Panc1 (cell line): ENCODE data around the gene NUBP2. TPM values are rescaled to one million over a fixed set of nuclear protein-coding genes. Genes with fewer than 3 reads are reported as not detected.

Source experiments
- ATAC-seq: fragments of 200-7000 bp; cut with Tn5 transposase; 2 replicates; pipeline ENCODE4 v1.9.1; 2020; ENCODE audit warnings: mild to moderate bottlenecking, moderate library complexity
- BruUV-seq: library from RNA; stranded (reverse); fragments of 400-500 nt; replicated peaks from 2 replicates; lab custom pipeline; 2021; lab: Mats Ljungman, UMichigan
- CTCF ChIA-PET: fragments of 300-600 bp; sonication (Branson Sonifier 250); formaldehyde crosslinking; loops from one replicate; lab custom pipeline; 2022; ENCODE audit warnings: antibody characterized with exemption; lab: Charles Lee
- POLR2A ChIA-PET: fragments of 300-600 bp; sonication (Branson Sonifier 250); formaldehyde crosslinking; loops from one replicate; lab custom pipeline; 2022; ENCODE audit warnings: antibody characterized with exemption; lab: Charles Lee
- DNase-seq: peaks from one replicate; pipeline ENCODE4 v3.0.0-alpha.2; 2010; ENCODE audit warnings: low read depth, low spot score
- H3K27ac ChIP-seq: 2 replicates; pipeline ENCODE4 v1.5.1; 2011; ENCODE audit warnings: mild to moderate bottlenecking, low read length, inconsistent platforms
- H3K27me3 ChIP-seq: fragments of 200-500 bp; sonication (Bioruptor generic); 2 replicates; pipeline ENCODE4 v1.6.0; 2014; ENCODE audit warnings: low read length, inconsistent platforms; ENCODE audit not compliant: control insufficient read depth, insufficient read depth
- H3K36me3 ChIP-seq: fragments of 200-500 bp; sonication (Bioruptor generic); 2 replicates; pipeline ENCODE4 v1.5.1; 2014; ENCODE audit warnings: inconsistent platforms, mild to moderate bottlenecking, low read length, moderate library complexity; ENCODE audit not compliant: control insufficient read depth, insufficient read depth
- H3K4me1 ChIP-seq: 2 replicates; pipeline ENCODE4 v1.5.1; 2011; ENCODE audit warnings: inconsistent platforms, mild to moderate bottlenecking, low read length, moderate library complexity; ENCODE audit not compliant: control insufficient read depth, insufficient read depth
- H3K4me3 ChIP-seq, 2 experiments: 2 replicates each; pipeline ENCODE4 v1.5.1; 2011 to 2012; ENCODE audit warnings: low read depth in 2 of 2, low read length in 2 of 2, mild to moderate bottlenecking in 2 of 2, inconsistent platforms in 1 of 2, moderate library complexity in 1 of 2
- H3K9me3 ChIP-seq: fragments of 200-500 bp; sonication (Bioruptor generic); 2 replicates; pipeline ENCODE4 v1.5.1; 2014; ENCODE audit warnings: low read depth, mild to moderate bottlenecking, inconsistent platforms, low read length, moderate library complexity; ENCODE audit not compliant: control insufficient read depth, insufficient read depth
- POLR2AphosphoS5 ChIP-seq: IDR thresholded peaks from 2 replicates; pipeline ENCODE4 v1.6.1; 2012; ENCODE audit warnings: mild to moderate bottlenecking, low read depth, low read length, moderate library complexity
- SIN3A ChIP-seq: IDR thresholded peaks from 2 replicates; pipeline ENCODE4 v1.6.1; 2012; ENCODE audit warnings: low read depth, mild to moderate bottlenecking, low read length, moderate library complexity, borderline replicate concordance; ENCODE audit not compliant: insufficient read depth
- TCF7L2 ChIP-seq: IDR thresholded peaks from 2 replicates; pipeline ENCODE4 v1.6.1; 2011; ENCODE audit warnings: mild to moderate bottlenecking, low read depth, low read length, inconsistent platforms
- in situ Hi-C: cut with HindIII; loops from 2 replicates; pipeline ENCODE4 v1.10.0; 2016; ENCODE audit warnings: low sequenced_read_pairs, low pct_unique_long_range_greater_than_20kb
- intact Hi-C: fragments of 100-400 bp; cut with micrococcal nuclease; formaldehyde crosslinking; loops from one replicate; pipeline ENCODE4 v1.10.0; 2022; ENCODE audit not compliant: unreplicated experiment
- total RNA-seq: library from RNA; stranded (reverse); gene quantifications from one replicate; pipeline ENCODE4 v1.2.1, GENCODE V29; 2021; ENCODE audit not compliant: unreplicated experiment
- TF ChIP-seq, protein P1 (sequence below), 2 experiments: IDR thresholded peaks; 2 replicates each; pipeline ENCODE4 v1.6.1; 2011 to 2012; ENCODE audit warnings: low read depth in 2 of 2, control low read depth in 1 of 2, low read length in 1 of 2, mild to moderate bottlenecking in 1 of 2, moderate library complexity in 1 of 2; ENCODE audit not compliant: insufficient read depth in 1 of 2
- TF ChIP-seq, protein P2 (sequence below): fragments of 450-650 bp; IDR thresholded peaks from 2 replicates; pipeline ENCODE4 v1.5.1; 2017; ENCODE audit warnings: mild to moderate bottlenecking

NUBP2 gene
- total RNA-seq, 1 experiment from 2014 or later, result 85.8 TPM

DNA sequence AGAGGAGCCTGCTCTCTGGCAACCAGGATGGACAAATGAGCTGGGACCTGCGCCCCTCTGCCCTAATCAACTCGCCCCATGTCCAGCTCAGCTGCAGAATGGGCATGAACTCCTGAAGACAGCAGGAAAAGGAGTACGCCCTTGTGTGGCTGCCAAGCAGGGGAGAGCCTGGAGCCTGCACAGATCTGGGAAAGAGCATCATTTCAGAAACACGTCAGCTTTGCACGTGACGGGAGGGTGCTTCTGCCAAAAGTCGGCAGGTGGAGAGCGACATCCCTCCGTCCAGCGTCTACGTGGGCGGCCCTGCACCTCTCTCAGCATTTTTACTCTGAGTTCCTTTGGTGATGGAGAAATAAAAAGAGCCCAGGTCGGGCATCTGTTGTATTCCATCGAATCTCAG is 29.9 kb upstream of the NUBP2 start:
- ATAC-seq (no peak), DNase-seq (no peak)
- Histone ChIP-seq H3K36me3 (peaks cover 3% of the 10 kb centered on the region; the same call in 1 of the 2 replicates), H3K27me3 (no peaks in the 10 kb centered on the region), H3K27ac (no peak overlapping the region), H3K9me3 (no peaks in the 10 kb centered on the region), H3K4me1 (no peaks in the 10 kb centered on the region), H3K4me3 (no peak overlapping the region)
- POLR2A ChIA-PET, result no interaction called here
- intact Hi-C loops (no loop called here), in situ Hi-C loops (no loop called here)
- TF ChIP-seq TCF7L2 (no peak), POLR2AphosphoS5 (no peak), SIN3A (no peak)
- TF ChIP-seq, protein P1, sequence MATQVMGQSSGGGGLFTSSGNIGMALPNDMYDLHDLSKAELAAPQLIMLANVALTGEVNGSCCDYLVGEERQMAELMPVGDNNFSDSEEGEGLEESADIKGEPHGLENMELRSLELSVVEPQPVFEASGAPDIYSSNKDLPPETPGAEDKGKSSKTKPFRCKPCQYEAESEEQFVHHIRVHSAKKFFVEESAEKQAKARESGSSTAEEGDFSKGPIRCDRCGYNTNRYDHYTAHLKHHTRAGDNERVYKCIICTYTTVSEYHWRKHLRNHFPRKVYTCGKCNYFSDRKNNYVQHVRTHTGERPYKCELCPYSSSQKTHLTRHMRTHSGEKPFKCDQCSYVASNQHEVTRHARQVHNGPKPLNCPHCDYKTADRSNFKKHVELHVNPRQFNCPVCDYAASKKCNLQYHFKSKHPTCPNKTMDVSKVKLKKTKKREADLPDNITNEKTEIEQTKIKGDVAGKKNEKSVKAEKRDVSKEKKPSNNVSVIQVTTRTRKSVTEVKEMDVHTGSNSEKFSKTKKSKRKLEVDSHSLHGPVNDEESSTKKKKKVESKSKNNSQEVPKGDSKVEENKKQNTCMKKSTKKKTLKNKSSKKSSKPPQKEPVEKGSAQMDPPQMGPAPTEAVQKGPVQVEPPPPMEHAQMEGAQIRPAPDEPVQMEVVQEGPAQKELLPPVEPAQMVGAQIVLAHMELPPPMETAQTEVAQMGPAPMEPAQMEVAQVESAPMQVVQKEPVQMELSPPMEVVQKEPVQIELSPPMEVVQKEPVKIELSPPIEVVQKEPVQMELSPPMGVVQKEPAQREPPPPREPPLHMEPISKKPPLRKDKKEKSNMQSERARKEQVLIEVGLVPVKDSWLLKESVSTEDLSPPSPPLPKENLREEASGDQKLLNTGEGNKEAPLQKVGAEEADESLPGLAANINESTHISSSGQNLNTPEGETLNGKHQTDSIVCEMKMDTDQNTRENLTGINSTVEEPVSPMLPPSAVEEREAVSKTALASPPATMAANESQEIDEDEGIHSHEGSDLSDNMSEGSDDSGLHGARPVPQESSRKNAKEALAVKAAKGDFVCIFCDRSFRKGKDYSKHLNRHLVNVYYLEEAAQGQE (IDR thresholded peaks at IDR 0.05; ENCODE audit: insufficient read depth in 1 of 2, low read depth in 2 of 2, low read length in 1 of 2), result no peak
- TF ChIP-seq, protein P2, sequence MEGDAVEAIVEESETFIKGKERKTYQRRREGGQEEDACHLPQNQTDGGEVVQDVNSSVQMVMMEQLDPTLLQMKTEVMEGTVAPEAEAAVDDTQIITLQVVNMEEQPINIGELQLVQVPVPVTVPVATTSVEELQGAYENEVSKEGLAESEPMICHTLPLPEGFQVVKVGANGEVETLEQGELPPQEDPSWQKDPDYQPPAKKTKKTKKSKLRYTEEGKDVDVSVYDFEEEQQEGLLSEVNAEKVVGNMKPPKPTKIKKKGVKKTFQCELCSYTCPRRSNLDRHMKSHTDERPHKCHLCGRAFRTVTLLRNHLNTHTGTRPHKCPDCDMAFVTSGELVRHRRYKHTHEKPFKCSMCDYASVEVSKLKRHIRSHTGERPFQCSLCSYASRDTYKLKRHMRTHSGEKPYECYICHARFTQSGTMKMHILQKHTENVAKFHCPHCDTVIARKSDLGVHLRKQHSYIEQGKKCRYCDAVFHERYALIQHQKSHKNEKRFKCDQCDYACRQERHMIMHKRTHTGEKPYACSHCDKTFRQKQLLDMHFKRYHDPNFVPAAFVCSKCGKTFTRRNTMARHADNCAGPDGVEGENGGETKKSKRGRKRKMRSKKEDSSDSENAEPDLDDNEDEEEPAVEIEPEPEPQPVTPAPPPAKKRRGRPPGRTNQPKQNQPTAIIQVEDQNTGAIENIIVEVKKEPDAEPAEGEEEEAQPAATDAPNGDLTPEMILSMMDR, result no peak
- BruUV-seq, result no TSS peak
- CTCF ChIA-PET, result no interaction called here

DNA sequence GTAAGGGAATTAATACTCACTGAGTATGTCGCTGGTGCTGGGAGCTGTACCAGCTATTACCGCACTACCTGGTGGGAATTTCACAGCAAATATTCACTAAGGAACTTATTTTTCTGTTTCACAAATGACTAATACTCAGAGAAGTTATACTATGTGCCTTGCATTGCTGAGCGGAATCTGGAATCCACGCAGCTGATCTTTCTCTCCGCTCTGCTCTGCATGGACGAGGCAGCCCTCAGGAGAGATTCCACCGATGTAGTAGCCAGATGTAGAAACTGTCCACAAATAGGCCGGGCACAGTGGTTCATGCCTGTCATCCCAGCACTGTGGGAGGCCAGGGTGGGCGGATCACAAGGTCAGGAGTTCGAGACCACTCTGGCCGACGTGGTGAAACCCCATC is 28.6 kb upstream of the NUBP2 start:
- no TSS peak for BruUV-seq
- ATAC-seq (no peak), DNase-seq (no peak)
- Histone ChIP-seq H3K27ac (no peak overlapping the region), H3K27me3 (no peaks in the 10 kb centered on the region), H3K4me1 (no peaks in the 10 kb centered on the region), H3K9me3 (no peaks in the 10 kb centered on the region), H3K4me3 (no peak overlapping the region), H3K36me3 (0 out of 2 replicates have a peak, but pooled peaks cover 3% of the 10 kb centered on the region)
- TF ChIP-seq, protein P2, result no peak
- TF ChIP-seq SIN3A, result no peak
- TF ChIP-seq, protein P1 (IDR thresholded peaks at IDR 0.05; ENCODE audit: insufficient read depth in 1 of 2, low read depth in 2 of 2, low read length in 1 of 2), result no peak
- TF ChIP-seq POLR2AphosphoS5, result no peak
- TF ChIP-seq TCF7L2, result no peak
- in situ Hi-C loops, result no loop called here
- ChIA-PET POLR2A (interaction anchor here (0.7 kb wide), 1 partner anchor 14 kb away, joined by 10 read pairs; no protein-coding TSS in a partner anchor), CTCF (no interaction called here)
- intact Hi-C loops, result no loop called here
